ENCODE results near the gene GYG2. TPM values are rescaled to one million over a fixed set of nuclear protein-coding genes. Genes with fewer than 3 reads are reported as not detected.

The GYG2 gene
- polyA plus RNA-seq, 1 of the 3 experiments (the other 2 are of a cell fraction) = 1.8 TPM

DNA sequence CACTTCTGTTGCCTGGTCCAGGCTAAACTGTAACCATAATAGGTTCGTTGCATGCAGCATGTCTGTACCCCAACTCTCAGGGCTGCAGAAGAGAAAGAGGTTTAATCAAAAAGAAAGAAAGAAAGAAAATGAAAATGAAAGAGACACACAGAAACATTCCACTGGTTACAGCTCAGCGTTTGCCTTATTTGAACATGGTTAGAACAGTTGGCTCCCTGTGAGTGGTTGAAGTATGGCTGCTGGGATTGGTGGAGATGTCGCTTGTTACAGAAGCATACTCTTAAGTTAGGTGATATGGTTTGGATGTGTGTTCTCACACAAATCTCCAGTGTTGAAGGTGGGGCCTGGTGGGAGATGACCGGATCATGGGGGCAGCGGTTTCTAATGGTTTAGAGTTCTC, 64.1 kb downstream of the GYG2 start:
- H3K27ac ChIP-seq (ENCODE audit: low read depth in 2 of 2, low read length in 1 of 2) = no peak overlapping the region
- H3K4me3 ChIP-seq (ENCODE audit: low read depth in 2 of 2, low read length in 1 of 2) = no peak overlapping the region
- 77% methylated on average over 5 of the region's 5 CpGs for WGBS (ENCODE audit: low lambda C conversion rate)
- H2AFZ ChIP-seq (ENCODE audit: low read depth) = no peak overlapping the region
- no peaks in the 10 kb centered on the region for H3K79me2 ChIP-seq (ENCODE audit: insufficient read depth)
- H3K9me2 ChIP-seq = no peaks in the 10 kb centered on the region
- no peaks in the 10 kb centered on the region for H3K36me3 ChIP-seq (replicated peaks in 1 of 2; ENCODE audit: control insufficient read depth in 1 of 2, insufficient read depth in 2 of 2, low read length in 1 of 2)
- H3K4me2 ChIP-seq = no peak overlapping the region
- H3K9me3 ChIP-seq = no peaks in the 10 kb centered on the region
- H3K4me1 ChIP-seq (ENCODE audit: control insufficient read depth in 1 of 2, insufficient read depth in 2 of 2, low read depth in 1 of 2, low read length in 1 of 2) = peaks cover 0 to 6% of the 10 kb centered on the region in 2 experiments; a peak in 2 of 4 replicates
- no peaks in the 10 kb centered on the region for H3F3A ChIP-seq (replicated peaks; ENCODE audit: insufficient read depth)
- ChIA-PET POLR2A (no interaction called here), CTCF (interaction anchor here (1.0 kb wide), 1 partner anchor 30 kb away, joined by 3 read pairs; no protein-coding TSS in a partner anchor)
- H3K9ac ChIP-seq = no peak overlapping the region
- no peaks in the 10 kb centered on the region for H4K20me1 ChIP-seq (ENCODE audit: insufficient read depth)
- no peaks in the 10 kb centered on the region for H3K27me3 ChIP-seq (ENCODE audit: insufficient read depth)
- TF ChIP-seq EP300 (IDR thresholded peaks at IDR 0.05; ENCODE audit: borderline replicate concordance in 1 of 2, low read depth in 1 of 2, low read length in 1 of 2) (no peak), ELF1 (IDR thresholded peaks at IDR 0.05) (no peak), TAF1 (IDR thresholded peaks at IDR 0.05; ENCODE audit: borderline replicate concordance, low read depth, low read length) (no peak), YY1 (IDR thresholded peaks at IDR 0.05; ENCODE audit: low read depth) (no peak), JUND (IDR thresholded peaks at IDR 0.05) (no peak), NFIC (IDR thresholded peaks at IDR 0.05; ENCODE audit: borderline replicate concordance) (no peak), FOSL2 (IDR thresholded peaks at IDR 0.05; ENCODE audit: borderline replicate concordance, low read depth) (no peak), MEF2A (IDR thresholded peaks at IDR 0.05; ENCODE audit: borderline replicate concordance, low read depth) (no peak), RXRA (IDR thresholded peaks at IDR 0.05; ENCODE audit: borderline replicate concordance, low read depth) (no peak), SMC3 (IDR thresholded peaks at IDR 0.05; ENCODE audit: low read depth, low read length) (no peak), NRF1 (IDR thresholded peaks at IDR 0.05; ENCODE audit: low read depth, low read length) (no peak), RCOR1 (IDR thresholded peaks at IDR 0.05; ENCODE audit: low read length) (no peak), SIN3A (IDR thresholded peaks at IDR 0.05; ENCODE audit: borderline replicate concordance, low read depth, low read length) (no peak), TCF12 (IDR thresholded peaks at IDR 0.05) (no peak), FOXJ3 (CRISPR knock-in tag; IDR thresholded peaks at IDR 0.05) (no peak), RFX5 (IDR thresholded peaks at IDR 0.05; ENCODE audit: low read length) (no peak)
- TF ChIP-seq, protein P1, sequence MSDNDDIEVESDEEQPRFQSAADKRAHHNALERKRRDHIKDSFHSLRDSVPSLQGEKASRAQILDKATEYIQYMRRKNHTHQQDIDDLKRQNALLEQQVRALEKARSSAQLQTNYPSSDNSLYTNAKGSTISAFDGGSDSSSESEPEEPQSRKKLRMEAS (IDR thresholded peaks at IDR 0.05; ENCODE audit: low read depth) = no peak
- TF ChIP-seq, protein P2, sequence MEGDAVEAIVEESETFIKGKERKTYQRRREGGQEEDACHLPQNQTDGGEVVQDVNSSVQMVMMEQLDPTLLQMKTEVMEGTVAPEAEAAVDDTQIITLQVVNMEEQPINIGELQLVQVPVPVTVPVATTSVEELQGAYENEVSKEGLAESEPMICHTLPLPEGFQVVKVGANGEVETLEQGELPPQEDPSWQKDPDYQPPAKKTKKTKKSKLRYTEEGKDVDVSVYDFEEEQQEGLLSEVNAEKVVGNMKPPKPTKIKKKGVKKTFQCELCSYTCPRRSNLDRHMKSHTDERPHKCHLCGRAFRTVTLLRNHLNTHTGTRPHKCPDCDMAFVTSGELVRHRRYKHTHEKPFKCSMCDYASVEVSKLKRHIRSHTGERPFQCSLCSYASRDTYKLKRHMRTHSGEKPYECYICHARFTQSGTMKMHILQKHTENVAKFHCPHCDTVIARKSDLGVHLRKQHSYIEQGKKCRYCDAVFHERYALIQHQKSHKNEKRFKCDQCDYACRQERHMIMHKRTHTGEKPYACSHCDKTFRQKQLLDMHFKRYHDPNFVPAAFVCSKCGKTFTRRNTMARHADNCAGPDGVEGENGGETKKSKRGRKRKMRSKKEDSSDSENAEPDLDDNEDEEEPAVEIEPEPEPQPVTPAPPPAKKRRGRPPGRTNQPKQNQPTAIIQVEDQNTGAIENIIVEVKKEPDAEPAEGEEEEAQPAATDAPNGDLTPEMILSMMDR (IDR thresholded peaks at IDR 0.05) = no peak
- TF ChIP-seq, protein P3, sequence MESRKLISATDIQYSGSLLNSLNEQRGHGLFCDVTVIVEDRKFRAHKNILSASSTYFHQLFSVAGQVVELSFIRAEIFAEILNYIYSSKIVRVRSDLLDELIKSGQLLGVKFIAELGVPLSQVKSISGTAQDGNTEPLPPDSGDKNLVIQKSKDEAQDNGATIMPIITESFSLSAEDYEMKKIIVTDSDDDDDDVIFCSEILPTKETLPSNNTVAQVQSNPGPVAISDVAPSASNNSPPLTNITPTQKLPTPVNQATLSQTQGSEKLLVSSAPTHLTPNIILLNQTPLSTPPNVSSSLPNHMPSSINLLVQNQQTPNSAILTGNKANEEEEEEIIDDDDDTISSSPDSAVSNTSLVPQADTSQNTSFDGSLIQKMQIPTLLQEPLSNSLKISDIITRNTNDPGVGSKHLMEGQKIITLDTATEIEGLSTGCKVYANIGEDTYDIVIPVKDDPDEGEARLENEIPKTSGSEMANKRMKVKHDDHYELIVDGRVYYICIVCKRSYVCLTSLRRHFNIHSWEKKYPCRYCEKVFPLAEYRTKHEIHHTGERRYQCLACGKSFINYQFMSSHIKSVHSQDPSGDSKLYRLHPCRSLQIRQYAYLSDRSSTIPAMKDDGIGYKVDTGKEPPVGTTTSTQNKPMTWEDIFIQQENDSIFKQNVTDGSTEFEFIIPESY (IDR thresholded peaks at IDR 0.05; ENCODE audit: borderline replicate concordance, low read depth) = no peak
- no peak for DNase-seq

All from SK-N-SH (cell line).